Panc1 (cell line): ENCODE data around the gene CARNS1. TPM values are rescaled to one million over a fixed set of nuclear protein-coding genes. Genes with fewer than 3 reads are reported as not detected.
A peak's percentile ranks its signal among the peaks of the same experiment; 100 is the strongest.

Experiments used
- ATAC-seq: fragments of 200-7000 bp; cut with Tn5 transposase; 2 replicates; pipeline ENCODE4 v1.9.1; 2020; ENCODE audit warnings: mild to moderate bottlenecking, moderate library complexity
- BruUV-seq: library from RNA; stranded (reverse); fragments of 400-500 nt; replicated peaks from 2 replicates; lab custom pipeline; 2021; lab: Mats Ljungman, UMichigan
- CTCF ChIA-PET: fragments of 300-600 bp; sonication (Branson Sonifier 250); formaldehyde crosslinking; loops from one replicate; lab custom pipeline; 2022; ENCODE audit warnings: antibody characterized with exemption; lab: Charles Lee
- POLR2A ChIA-PET: fragments of 300-600 bp; sonication (Branson Sonifier 250); formaldehyde crosslinking; loops from one replicate; lab custom pipeline; 2022; ENCODE audit warnings: antibody characterized with exemption; lab: Charles Lee
- DNase-seq: peaks from one replicate; pipeline ENCODE4 v3.0.0-alpha.2; 2010; ENCODE audit warnings: low read depth, low spot score
- H3K27ac ChIP-seq: 2 replicates; pipeline ENCODE4 v1.5.1; 2011; ENCODE audit warnings: mild to moderate bottlenecking, low read length, inconsistent platforms
- H3K27me3 ChIP-seq: fragments of 200-500 bp; sonication (Bioruptor generic); 2 replicates; pipeline ENCODE4 v1.6.0; 2014; ENCODE audit warnings: low read length, inconsistent platforms; ENCODE audit not compliant: control insufficient read depth, insufficient read depth
- H3K36me3 ChIP-seq: fragments of 200-500 bp; sonication (Bioruptor generic); 2 replicates; pipeline ENCODE4 v1.5.1; 2014; ENCODE audit warnings: inconsistent platforms, mild to moderate bottlenecking, low read length, moderate library complexity; ENCODE audit not compliant: control insufficient read depth, insufficient read depth
- H3K4me1 ChIP-seq: 2 replicates; pipeline ENCODE4 v1.5.1; 2011; ENCODE audit warnings: inconsistent platforms, mild to moderate bottlenecking, low read length, moderate library complexity; ENCODE audit not compliant: control insufficient read depth, insufficient read depth
- H3K4me3 ChIP-seq, 2 experiments: 2 replicates each; pipeline ENCODE4 v1.5.1; 2011 to 2012; ENCODE audit warnings: low read depth in 2 of 2, low read length in 2 of 2, mild to moderate bottlenecking in 2 of 2, inconsistent platforms in 1 of 2, moderate library complexity in 1 of 2
- H3K9me3 ChIP-seq: fragments of 200-500 bp; sonication (Bioruptor generic); 2 replicates; pipeline ENCODE4 v1.5.1; 2014; ENCODE audit warnings: low read depth, mild to moderate bottlenecking, inconsistent platforms, low read length, moderate library complexity; ENCODE audit not compliant: control insufficient read depth, insufficient read depth
- POLR2AphosphoS5 ChIP-seq: IDR thresholded peaks from 2 replicates; pipeline ENCODE4 v1.6.1; 2012; ENCODE audit warnings: mild to moderate bottlenecking, low read depth, low read length, moderate library complexity
- REST ChIP-seq, 2 experiments: IDR thresholded peaks; 2 replicates each; pipeline ENCODE4 v1.6.1; 2011 to 2012; ENCODE audit warnings: low read depth in 2 of 2, control low read depth in 1 of 2, low read length in 1 of 2, mild to moderate bottlenecking in 1 of 2, moderate library complexity in 1 of 2; ENCODE audit not compliant: insufficient read depth in 1 of 2
- in situ Hi-C: cut with HindIII; loops from 2 replicates; pipeline ENCODE4 v1.10.0; 2016; ENCODE audit warnings: low sequenced_read_pairs, low pct_unique_long_range_greater_than_20kb
- intact Hi-C: fragments of 100-400 bp; cut with micrococcal nuclease; formaldehyde crosslinking; loops from one replicate; pipeline ENCODE4 v1.10.0; 2022; ENCODE audit not compliant: unreplicated experiment
- total RNA-seq: library from RNA; stranded (reverse); gene quantifications from one replicate; pipeline ENCODE4 v1.2.1, GENCODE V29; 2021; ENCODE audit not compliant: unreplicated experiment
- TF ChIP-seq, protein P1 (sequence below): fragments of 450-650 bp; IDR thresholded peaks from 2 replicates; pipeline ENCODE4 v1.5.1; 2017; ENCODE audit warnings: mild to moderate bottlenecking

The CARNS1 gene
- total RNA-seq, 1 experiment from 2014 or later: 1.0 TPM

DNA sequence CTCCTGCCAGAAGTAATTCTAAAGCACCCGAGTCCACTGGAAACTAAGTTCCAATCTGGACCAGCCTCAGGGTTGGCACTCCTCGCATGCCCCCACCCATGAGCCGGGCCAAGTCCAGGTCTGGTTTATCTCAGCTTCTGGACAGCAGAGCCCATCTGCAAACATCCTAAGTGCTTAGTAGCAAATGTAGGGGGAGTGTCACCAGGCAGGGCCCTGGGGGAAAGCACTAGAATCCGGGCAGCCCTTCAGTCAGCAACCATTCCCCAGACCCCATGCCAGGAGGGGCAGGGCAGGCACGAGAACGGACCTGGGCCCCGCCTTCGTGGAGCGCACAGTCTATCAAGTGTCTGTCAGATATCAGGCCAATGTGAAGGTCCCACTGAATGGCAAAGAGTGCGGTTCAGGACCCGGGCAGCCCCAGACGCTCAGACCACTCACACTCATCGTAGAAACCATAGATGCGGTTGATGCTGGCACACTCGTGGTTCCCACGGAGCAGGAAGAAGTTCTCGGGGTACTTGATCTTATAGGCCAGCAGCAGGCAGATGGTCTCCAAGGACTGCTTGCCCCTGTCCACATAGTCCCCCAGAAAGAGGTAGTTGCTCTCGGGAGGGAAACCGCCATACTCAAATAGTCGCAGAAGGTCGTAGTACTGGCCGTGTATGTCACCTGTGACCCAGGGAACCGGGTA, 15.1 kb upstream of the CARNS1 start:
- ATAC-seq (no peak), DNase-seq (no peak)
- peak overlapping the region; percentile 88 for H3K27ac ChIP-seq
- no peaks in the 10 kb centered on the region for H3K9me3 ChIP-seq
- no TSS peak for BruUV-seq
- peak overlapping the region; percentile 84 to 96 for H3K4me3 ChIP-seq
- peaks cover 7% of the 10 kb centered on the region for H3K36me3 ChIP-seq
- ChIA-PET POLR2A (interaction anchor here (0.5 to 1.7 kb wide), 3 partner anchors 11 to 106 kb away, joined by 3 to 9 read pairs (median 4); no protein-coding TSS in a partner anchor), CTCF (interaction anchor here (1.1 to 1.4 kb wide), 3 partner anchors 24 to 55 kb away, joined by 3 to 6 read pairs (median 3); no protein-coding TSS in a partner anchor)
- in situ Hi-C loops (no loop called here), intact Hi-C loops (no loop called here)
- peaks cover 38% of the 10 kb centered on the region for H3K4me1 ChIP-seq
- H3K27me3 ChIP-seq: no peaks in the 10 kb centered on the region
- TF ChIP-seq REST (IDR thresholded peaks at IDR 0.05; ENCODE audit: insufficient read depth in 1 of 2, low read depth in 2 of 2, low read length in 1 of 2) (no peak), POLR2AphosphoS5 (no peak)
- TF ChIP-seq, protein P1, sequence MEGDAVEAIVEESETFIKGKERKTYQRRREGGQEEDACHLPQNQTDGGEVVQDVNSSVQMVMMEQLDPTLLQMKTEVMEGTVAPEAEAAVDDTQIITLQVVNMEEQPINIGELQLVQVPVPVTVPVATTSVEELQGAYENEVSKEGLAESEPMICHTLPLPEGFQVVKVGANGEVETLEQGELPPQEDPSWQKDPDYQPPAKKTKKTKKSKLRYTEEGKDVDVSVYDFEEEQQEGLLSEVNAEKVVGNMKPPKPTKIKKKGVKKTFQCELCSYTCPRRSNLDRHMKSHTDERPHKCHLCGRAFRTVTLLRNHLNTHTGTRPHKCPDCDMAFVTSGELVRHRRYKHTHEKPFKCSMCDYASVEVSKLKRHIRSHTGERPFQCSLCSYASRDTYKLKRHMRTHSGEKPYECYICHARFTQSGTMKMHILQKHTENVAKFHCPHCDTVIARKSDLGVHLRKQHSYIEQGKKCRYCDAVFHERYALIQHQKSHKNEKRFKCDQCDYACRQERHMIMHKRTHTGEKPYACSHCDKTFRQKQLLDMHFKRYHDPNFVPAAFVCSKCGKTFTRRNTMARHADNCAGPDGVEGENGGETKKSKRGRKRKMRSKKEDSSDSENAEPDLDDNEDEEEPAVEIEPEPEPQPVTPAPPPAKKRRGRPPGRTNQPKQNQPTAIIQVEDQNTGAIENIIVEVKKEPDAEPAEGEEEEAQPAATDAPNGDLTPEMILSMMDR: no peak

DNA sequence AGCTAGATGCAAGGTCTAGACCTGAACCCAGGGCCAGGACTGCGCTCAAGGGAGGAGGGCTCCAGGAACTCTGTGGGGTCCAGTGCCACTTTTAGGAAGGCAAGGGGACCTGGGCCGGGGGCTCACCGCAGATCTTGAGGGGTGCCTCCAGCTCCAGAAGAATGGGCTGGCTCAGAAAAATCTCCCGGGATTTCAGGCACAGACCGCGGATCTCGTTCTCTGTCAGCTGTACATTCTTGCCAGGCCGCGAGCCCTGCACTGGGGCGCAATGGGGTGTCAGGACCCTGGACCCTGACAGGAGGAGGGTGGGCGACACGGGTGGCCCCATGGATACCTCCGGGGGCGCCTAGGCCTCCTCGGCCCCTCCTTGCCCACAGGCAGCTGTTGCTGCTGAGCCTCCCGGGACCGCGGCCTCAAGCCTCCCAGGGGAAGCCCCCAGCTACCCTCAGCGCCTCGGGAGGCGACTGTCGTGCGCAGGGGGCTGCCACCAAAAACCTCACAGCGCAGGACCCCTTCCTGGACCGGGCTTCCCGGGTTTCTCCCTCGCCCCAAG, 14.5 kb upstream of the CARNS1 start:
- POLR2A ChIA-PET: interaction anchor here (0.5 to 1.7 kb wide), 11 partner anchors 11 to 354 kb away, joined by 3 to 8 read pairs (median 4); no protein-coding TSS in a partner anchor
- no TSS peak for BruUV-seq
- in situ Hi-C loops: no loop called here
- peaks cover 7% of the 10 kb centered on the region for H3K36me3 ChIP-seq
- no peaks in the 10 kb centered on the region for H3K9me3 ChIP-seq
- TF ChIP-seq REST (IDR thresholded peaks at IDR 0.05; ENCODE audit: insufficient read depth in 1 of 2, low read depth in 2 of 2, low read length in 1 of 2) (no peak), POLR2AphosphoS5 (0 out of 2 replicates have a peak, but pooled peaks have one; percentile 3)
- H3K27me3 ChIP-seq: no peaks in the 10 kb centered on the region
- H3K4me1 ChIP-seq: peaks cover 38% of the 10 kb centered on the region
- no peak for DNase-seq
- intact Hi-C loops: no loop called here
- peak overlapping the region; percentile 84 to 96 for H3K4me3 ChIP-seq
- CTCF ChIA-PET: interaction anchor here (0.6 to 1.6 kb wide), 9 partner anchors 10 to 104 kb away, joined by 3 to 9 read pairs (median 6); partner anchors contain the start of gene PITPNM1
- peak; percentile 9; the same call in 1 of the 2 replicates for ATAC-seq
- H3K27ac ChIP-seq: peak overlapping the region; percentile 88
